K562 (cell line): ENCODE measurements around the gene MYO18A. TPM values are rescaled to one million over a fixed set of nuclear protein-coding genes. Genes with fewer than 3 reads are reported as not detected.
A peak's percentile ranks its signal among the peaks of the same experiment; 100 is the strongest.

Experiments
- CBFB ChIP-seq: sonication (generic); formaldehyde crosslinking; IDR thresholded peaks from 2 replicates; pipeline ENCODE4 v1.4.0; 2020; ENCODE audit warnings: mild to moderate bottlenecking, missing genetic modification reagents
- HBP1 ChIP-seq: fragments of 450-650 bp; formaldehyde crosslinking; IDR thresholded peaks from 2 replicates; pipeline ENCODE4 v1.4.0; 2022; ENCODE audit warnings: missing genetic modification characterization
- HINFP ChIP-seq: fragments of 450-650 bp; conservative IDR thresholded peaks from 2 replicates; pipeline ENCODE4 v1.6.1; 2016; ENCODE audit warnings: missing genetic modification characterization, low read depth, mild to moderate bottlenecking, control low read depth, missing compliant biosample characterization
- HNRNPK ChIP-seq: fragments of 200-400 bp; formaldehyde crosslinking; IDR thresholded peaks from one replicate; pipeline ENCODE4 v1.6.1; 2018; ENCODE audit warnings: mild to moderate bottlenecking, low read depth, low read length; ENCODE audit not compliant: poor library complexity, severe bottlenecking
- NFATC3 ChIP-seq: fragments of 450-650 bp; IDR thresholded peaks from 2 replicates; pipeline ENCODE4 v1.6.1; 2017; ENCODE audit warnings: mild to moderate bottlenecking
- NR0B1 ChIP-seq: fragments of 450-650 bp; IDR thresholded peaks from one replicate; pipeline ENCODE4 v1.6.1; 2018; ENCODE audit warnings: mild to moderate bottlenecking, moderate library complexity; ENCODE audit not compliant: partially characterized antibody
- SMC3 ChIP-seq: conservative IDR thresholded peaks from 2 replicates; pipeline ENCODE4 v1.6.1; 2011; ENCODE audit warnings: low read depth, low read length, improper control_type of control experiment; ENCODE audit not compliant: insufficient read depth
- TAF9B ChIP-seq: fragments of 450-650 bp; IDR thresholded peaks from 2 replicates; pipeline ENCODE4 v1.6.1; 2018; ENCODE audit warnings: mild to moderate bottlenecking; ENCODE audit not compliant: partially characterized antibody
- TCF7 ChIP-seq: sonication (generic); IDR thresholded peaks from 2 replicates; pipeline ENCODE4 v1.6.1; 2016; ENCODE audit warnings: antibody characterized with exemption, borderline replicate concordance
- THAP7 ChIP-seq: fragments of 250-450 bp; sonication (Bioruptor Pico); IDR thresholded peaks from 2 replicates; pipeline ENCODE4 v1.5.0; 2021
- THRAP3 ChIP-seq: fragments of 450-650 bp; IDR thresholded peaks from 2 replicates; pipeline ENCODE4 v1.6.1; 2016; ENCODE audit warnings: mild to moderate bottlenecking, inconsistent platforms, borderline replicate concordance
- WHSC1 ChIP-seq: IDR thresholded peaks from one replicate; pipeline ENCODE4 v1.6.1; 2012; ENCODE audit warnings: low read length, control low read depth, inconsistent platforms
- ZBTB7A ChIP-seq: IDR thresholded peaks from 2 replicates; pipeline ENCODE4 v1.6.1; 2011; ENCODE audit warnings: low read depth, mild to moderate bottlenecking, low read length, moderate library complexity, borderline replicate concordance; ENCODE audit not compliant: control insufficient read depth
- ZFX ChIP-seq: sonication (generic); formaldehyde crosslinking; IDR thresholded peaks from 2 replicates; pipeline ENCODE4 v1.8.0; 2022; ENCODE audit warnings: mild to moderate bottlenecking, missing genetic modification reagents, moderate library complexity
- ZNF384 ChIP-seq: IDR thresholded peaks from 2 replicates; pipeline ENCODE4 v1.6.1; 2012; ENCODE audit warnings: low read depth, low read length, improper control_type of control experiment
- ZNF644 ChIP-seq: fragments of 200-800 bp; sonication (Bioruptor generic); IDR thresholded peaks from 2 replicates; pipeline ENCODE4 v1.6.1; 2016; ENCODE audit warnings: low read depth, missing genetic modification characterization, missing compliant biosample characterization
- ZNF696 ChIP-seq: fragments of 250-450 bp; sonication (Bioruptor Pico); conservative IDR thresholded peaks from 2 replicates; pipeline ENCODE4 v1.4.0; 2020; ENCODE audit warnings: mild to moderate bottlenecking, moderate library complexity
- polyA plus RNA-seq, 8 experiments: library from polyadenylated mRNA; depleted of rRNA in 4 of 8; stranded (reverse) in 5 of 8; unstranded in 3 of 8; fragments of >200 nt; fragmentation: Nextera tagmentation in 2 of 8; fragmentation: Illumina TruSeq in 1 of 8; extraction: Ambion mirVana in 2 of 8; extraction: Trizol in 1 of 8; gene quantifications; 2 replicates each; pipeline versions ENCODE4 v1.2.1 to v1.2.3, GENCODE V29; 2011 to 2014; ENCODE audit warnings: inconsistent platforms in 1 of 8, missing spikeins in 1 of 8
- total RNA-seq, 7 experiments: library from RNA; depleted of rRNA in 6 of 7; stranded (reverse); fragments of >200 nt in 6 of 7; fragmentation: Illumina TruSeq in 2 of 7; extraction: Trizol in 2 of 7; gene quantifications; 2 replicates each; pipeline versions ENCODE4 v1.2.1 to v1.2.3, GENCODE V29; 2011 to 2021; ENCODE audit warnings: low replicate concordance in 1 of 7
- TF ChIP-seq, protein P1 (sequence below): fragments of 200-800 bp; sonication (Bioruptor generic); IDR thresholded peaks from 2 replicates; pipeline ENCODE4 v1.6.1; 2017; ENCODE audit warnings: missing genetic modification characterization, missing compliant biosample characterization
- TF ChIP-seq, protein P2 (sequence below): fragments of 450-650 bp; formaldehyde crosslinking; IDR thresholded peaks from 2 replicates; pipeline ENCODE4 v1.4.0; 2022; ENCODE audit warnings: missing genetic modification characterization

The MYO18A gene
- total and polyA plus RNA-seq, 9 of the 15 experiments (the other 6 are each of a cell fraction or from before 2014, with no cell fraction given), result 2.5 to 65.4 (median 17.1) TPM

DNA sequence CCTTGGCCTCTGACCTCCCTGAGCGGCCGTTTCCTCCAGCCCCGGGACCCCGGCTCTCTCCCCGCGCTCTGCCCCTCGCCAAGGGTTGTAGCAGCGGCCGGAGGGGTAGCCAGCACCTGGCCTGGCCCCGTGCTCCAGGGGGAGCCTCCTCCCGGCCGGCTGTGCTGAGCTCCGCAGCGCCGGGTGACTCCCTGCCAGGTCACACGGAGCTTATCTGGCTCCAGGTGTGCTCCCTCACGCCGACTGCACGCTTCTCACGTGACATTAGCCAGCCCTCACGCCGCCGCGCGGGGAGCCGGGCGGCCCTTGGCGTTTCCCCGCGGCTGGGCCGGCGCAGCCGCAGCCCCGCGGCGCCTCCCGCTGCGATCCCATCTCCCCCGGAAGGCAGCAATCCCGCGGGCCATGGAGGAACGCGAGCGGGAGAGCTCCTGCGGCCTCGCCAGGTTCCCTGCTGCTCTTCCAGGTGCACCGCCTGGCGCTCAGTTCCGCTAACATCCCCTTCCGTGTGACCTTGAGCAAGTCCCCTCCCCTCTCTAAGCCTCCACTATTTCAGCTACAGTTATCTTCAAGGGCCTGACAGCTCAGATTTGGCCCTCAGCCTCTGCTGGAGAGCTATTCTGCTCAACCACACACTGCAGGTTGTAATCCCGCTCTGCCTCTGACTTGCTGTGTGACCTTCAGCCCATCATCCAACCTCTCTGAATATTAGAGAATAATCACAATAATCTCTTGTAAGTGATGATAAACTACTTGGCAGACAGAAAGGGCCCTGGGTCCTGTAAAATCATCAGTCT is 3.4 kb downstream of the MYO18A start (continued):
- TF ChIP-seq SMC3, result no peak
- no peak for TF ChIP-seq THAP7
- TF ChIP-seq NFATC3, result no peak
- TF ChIP-seq, protein P1, sequence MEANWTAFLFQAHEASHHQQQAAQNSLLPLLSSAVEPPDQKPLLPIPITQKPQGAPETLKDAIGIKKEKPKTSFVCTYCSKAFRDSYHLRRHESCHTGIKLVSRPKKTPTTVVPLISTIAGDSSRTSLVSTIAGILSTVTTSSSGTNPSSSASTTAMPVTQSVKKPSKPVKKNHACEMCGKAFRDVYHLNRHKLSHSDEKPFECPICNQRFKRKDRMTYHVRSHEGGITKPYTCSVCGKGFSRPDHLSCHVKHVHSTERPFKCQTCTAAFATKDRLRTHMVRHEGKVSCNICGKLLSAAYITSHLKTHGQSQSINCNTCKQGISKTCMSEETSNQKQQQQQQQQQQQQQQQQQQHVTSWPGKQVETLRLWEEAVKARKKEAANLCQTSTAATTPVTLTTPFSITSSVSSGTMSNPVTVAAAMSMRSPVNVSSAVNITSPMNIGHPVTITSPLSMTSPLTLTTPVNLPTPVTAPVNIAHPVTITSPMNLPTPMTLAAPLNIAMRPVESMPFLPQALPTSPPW (CRISPR knock-in tag), result peak; percentile 62
- TF ChIP-seq TAF9B, result no peak
- TF ChIP-seq NR0B1, result no peak
- no peak for TF ChIP-seq HBP1 (CRISPR knock-in tag)
- TF ChIP-seq TCF7, result peak; percentile 21; the same call in 1 of the 2 replicates
- TF ChIP-seq, protein P2, sequence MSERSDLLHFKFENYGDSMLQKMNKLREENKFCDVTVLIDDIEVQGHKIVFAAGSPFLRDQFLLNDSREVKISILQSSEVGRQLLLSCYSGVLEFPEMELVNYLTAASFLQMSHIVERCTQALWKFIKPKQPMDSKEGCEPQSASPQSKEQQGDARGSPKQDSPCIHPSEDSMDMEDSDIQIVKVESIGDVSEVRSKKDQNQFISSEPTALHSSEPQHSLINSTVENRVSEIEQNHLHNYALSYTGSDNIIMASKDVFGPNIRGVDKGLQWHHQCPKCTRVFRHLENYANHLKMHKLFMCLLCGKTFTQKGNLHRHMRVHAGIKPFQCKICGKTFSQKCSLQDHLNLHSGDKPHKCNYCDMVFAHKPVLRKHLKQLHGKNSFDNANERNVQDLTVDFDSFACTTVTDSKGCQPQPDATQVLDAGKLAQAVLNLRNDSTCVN, result no peak
- no peak for TF ChIP-seq HINFP
- TF ChIP-seq CBFB (CRISPR knock-in tag), result no peak
- no peak for TF ChIP-seq ZNF696 (CRISPR knock-in tag)
- no peak for TF ChIP-seq HNRNPK
- TF ChIP-seq WHSC1, result no peak
- no peak for TF ChIP-seq ZNF384
- peak; percentile 69; the same call in 1 of the 2 replicates for TF ChIP-seq ZNF644 (tag)
- peak; percentile 83; the same call in 1 of the 2 replicates for TF ChIP-seq ZBTB7A
- no peak for TF ChIP-seq THRAP3
- peak; percentile 46; the same call in 1 of the 2 replicates for TF ChIP-seq ZFX (CRISPR knock-in tag)
